Aorta (tissue), 5 donors: ENCODE results near the gene CWC22. TPM values are rescaled to one million over a fixed set of nuclear protein-coding genes. Genes with fewer than 3 reads are reported as not detected.
"Not testable (repeated sequence)": the region's sequence is repeated elsewhere in the genome, so short reads cannot be mapped to it uniquely, and the experiment has no call there.

ENCODE experiments used
- ATAC-seq: fragments of 200-7000 bp; cut with Tn5 transposase; one replicate; pipeline ENCODE4 v1.9.1; 2022; ENCODE audit warnings: moderate library complexity; ENCODE audit not compliant: low FRiP score
- DNase-seq, 2 donors: peaks; one replicate each; pipeline ENCODE4 v3.0.0-alpha.2; 2020
- H3K27ac ChIP-seq, 2 donors: one replicate each; pipeline ENCODE4 v1.5.1; 2013; ENCODE audit warnings: low read length in 2 of 2, mild to moderate bottlenecking in 2 of 2, moderate library complexity in 2 of 2, control low read depth in 1 of 2, inconsistent platforms in 1 of 2, low read depth in 1 of 2
- H3K27me3 ChIP-seq, 2 donors: one replicate each; pipeline ENCODE4 v1.6.1; 2013; ENCODE audit warnings: control low read depth in 1 of 2, low read length in 1 of 2, mild to moderate bottlenecking in 1 of 2, moderate library complexity in 1 of 2; ENCODE audit not compliant: insufficient read depth in 2 of 2, control insufficient read depth in 1 of 2
- H3K36me3 ChIP-seq, 2 donors: one replicate each; pipeline ENCODE4 v1.6.1; 2013; ENCODE audit warnings: control low read depth in 1 of 2, low read length in 1 of 2, mild to moderate bottlenecking in 1 of 2; ENCODE audit not compliant: insufficient read depth in 2 of 2, control insufficient read depth in 1 of 2
- H3K4me1 ChIP-seq, 2 donors: one replicate each; pipeline ENCODE4 v1.6.1; 2013; ENCODE audit warnings: low read length in 2 of 2, control low read depth in 1 of 2, mild to moderate bottlenecking in 1 of 2, moderate library complexity in 1 of 2; ENCODE audit not compliant: insufficient read depth in 2 of 2, control insufficient read depth in 1 of 2
- H3K4me3 ChIP-seq, 2 donors: one replicate each; pipeline ENCODE4 v1.5.1; 2013; ENCODE audit warnings: low read length in 2 of 2, control low read depth in 1 of 2, mild to moderate bottlenecking in 1 of 2
- H3K9me3 ChIP-seq: one replicate; pipeline ENCODE4 v1.6.1; 2013; ENCODE audit warnings: mild to moderate bottlenecking, low read length; ENCODE audit not compliant: control insufficient read depth
- WGBS, 2 donors: extraction: QIAGEN DNeasy Blood & Tissue Kit; methylation state at CpG; one replicate each; pipeline ENCODE4 v1.1.7; 2013; 5-methylcytosine and 5-hydroxymethylcytosine counted together
- intact Hi-C, 2 donors: fragments of 100-400 bp; cut with DNase I; formaldehyde crosslinking; loops; one replicate each; pipeline versions ENCODE4 v1.14.2 to v1.15.0; 2022
- polyA plus RNA-seq, 2 donors: library from polyadenylated mRNA; stranded (reverse); fragments of 200-250 nt; gene quantifications; one replicate each; pipeline ENCODE4 v1.2.3, GENCODE V29; 2013
- total RNA-seq, 2 donors: library from RNA; stranded (reverse); fragmentation: NEBNext Ultra II Directional; extraction: Animal tissue kit (Norgen Biotek cat#: 25700); gene quantifications; one replicate each; pipeline ENCODE4 v1.2.1, GENCODE V29; 2021
- donor health status: healthy with polysubstance abuse.
- donor health status: Bipolar disorder and iron deficiency.
- donor health status: DM: no; HTN: no; CAD: no.
- donor health status: DM: no; HTN: no; CAD: no.
- donor health status: DM: yes; HTN: yes; CAD: no.

Gene CWC22
- total and polyA plus RNA-seq, 4 donors = 12.8 to 22.0 (median 16.8) TPM

GRCh38 chr2:180006231-180006630 lies 866 bp downstream of the CWC22 start:
- Histone ChIP-seq H3K27ac (no peak overlapping the region), H3K4me1 (peaks cover 3 to 10% of the 10 kb centered on the region in 2 donors), H3K9me3 (no peaks in the 10 kb centered on the region), H3K27me3 (no peaks in the 10 kb centered on the region), H3K36me3 (no peaks in the 10 kb centered on the region), H3K4me3 (peak overlapping the region; percentile 82 to 96)
- 14 to 18% methylated on average over 7 of the region's 7 CpGs for WGBS, 2 donors
- ATAC-seq = no peak
- intact Hi-C loops = no loop called here
- DNase-seq = no peak

DNA sequence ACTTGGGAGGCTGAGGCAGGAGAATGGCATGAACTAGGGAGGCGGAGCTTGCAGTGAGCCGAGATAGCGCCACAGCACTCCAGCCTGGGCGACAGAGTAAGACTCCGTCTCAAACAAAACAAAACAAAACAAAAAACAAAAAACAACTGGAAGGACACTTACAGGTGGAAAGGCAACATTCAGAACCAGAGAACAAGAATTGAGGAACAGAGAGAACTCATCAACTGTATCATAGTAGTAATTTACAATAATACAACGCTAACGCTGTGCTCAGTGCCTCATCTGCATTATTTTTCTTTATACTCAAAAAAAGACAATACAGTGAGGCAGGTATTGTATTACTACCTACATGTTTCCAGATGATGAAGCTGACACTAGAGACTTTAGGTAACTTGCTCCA lies 1.6 kb downstream of the CWC22 start:
- H3K36me3 ChIP-seq, H3K27ac ChIP-seq, H3K9me3 ChIP-seq, DNase-seq, intact Hi-C loops, ATAC-seq, H3K4me1 ChIP-seq, H3K27me3 ChIP-seq: not testable (repeated sequence)
- WGBS, 2 donors = 95 to 96% methylated on average over 7 of the region's 7 CpGs
- H3K4me3 ChIP-seq = peak overlapping the region in 1 of 2 donors; percentile 82

DNA sequence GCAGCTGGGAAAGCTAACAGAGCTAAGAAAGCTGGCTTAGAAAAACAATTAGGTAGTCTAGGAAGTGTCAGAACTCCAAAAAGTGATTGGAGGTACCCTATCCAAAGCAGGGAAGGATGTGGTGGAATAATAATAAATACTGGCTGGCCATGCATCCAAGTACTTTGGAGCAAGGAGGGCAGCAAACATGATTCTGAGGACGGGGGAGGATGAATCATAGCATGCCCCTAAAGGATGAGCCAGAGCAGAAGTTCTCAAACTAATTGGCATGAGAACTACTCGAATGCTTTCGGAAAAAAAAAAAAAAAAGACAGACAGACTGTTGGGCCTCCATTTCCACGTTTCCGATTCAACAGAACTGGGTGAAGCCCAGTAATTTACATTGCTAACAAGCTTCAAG lies 2.4 kb downstream of the CWC22 start:
- 90 to 94% methylated on average over 5 of the region's 5 CpGs for WGBS, 2 donors
- no peak overlapping the region for H3K4me3 ChIP-seq
- ATAC-seq (no peak), DNase-seq (no peak)
- H3K27ac ChIP-seq = no peak overlapping the region
- no peaks in the 10 kb centered on the region for H3K36me3 ChIP-seq
- H3K4me1 ChIP-seq = peaks cover 3 to 10% of the 10 kb centered on the region in 2 donors
- intact Hi-C loops = no loop called here
- no peaks in the 10 kb centered on the region for H3K27me3 ChIP-seq
- no peaks in the 10 kb centered on the region for H3K9me3 ChIP-seq

- H3K4me3 ChIP-seq = no peak overlapping the region
- 85 to 90% methylated on average over 2 of the region's 2 CpGs for WGBS, 2 donors
- H3K36me3 ChIP-seq = no peaks in the 10 kb centered on the region
- DNase-seq = no peak
- H3K9me3 ChIP-seq = no peaks in the 10 kb centered on the region
- H3K27me3 ChIP-seq = no peaks in the 10 kb centered on the region
- no peak for ATAC-seq
- peaks cover 3 to 10% of the 10 kb centered on the region in 2 donors for H3K4me1 ChIP-seq
- intact Hi-C loops = no loop called here
- H3K27ac ChIP-seq = no peak overlapping the region
Measured at GRCh38 chr2:180003559-180003958, 3.5 kb downstream of the CWC22 start.

DNA sequence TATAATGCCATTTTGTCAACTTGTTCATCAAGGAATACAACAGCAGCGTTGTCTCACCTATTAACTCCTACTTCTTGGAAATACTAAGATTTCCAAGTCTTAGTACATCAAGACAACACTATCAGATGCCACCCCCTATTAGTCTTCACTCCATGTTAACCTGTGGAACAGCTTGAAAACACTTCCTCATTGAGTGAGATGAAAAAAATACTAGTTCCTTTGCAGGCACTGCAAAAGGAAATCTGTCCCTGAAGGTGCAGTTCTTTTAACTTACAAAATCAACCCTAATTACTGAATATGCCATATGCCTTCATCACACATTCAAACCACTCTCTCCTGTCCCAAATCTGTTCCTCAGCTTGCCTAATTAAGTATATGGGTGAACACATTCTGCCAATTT lies 4.0 kb downstream of the CWC22 start:
- 95 to 100% methylated on average over 1 of the region's 1 CpG for WGBS, 2 donors
- intact Hi-C loops = no loop called here
- H3K36me3 ChIP-seq = no peaks in the 10 kb centered on the region
- no peak overlapping the region for H3K4me3 ChIP-seq
- H3K4me1 ChIP-seq = peaks cover 3 to 10% of the 10 kb centered on the region in 2 donors
- no peak overlapping the region for H3K27ac ChIP-seq
- no peak for ATAC-seq
- H3K27me3 ChIP-seq = no peaks in the 10 kb centered on the region
- DNase-seq = no peak
- H3K9me3 ChIP-seq = no peaks in the 10 kb centered on the region

DNA sequence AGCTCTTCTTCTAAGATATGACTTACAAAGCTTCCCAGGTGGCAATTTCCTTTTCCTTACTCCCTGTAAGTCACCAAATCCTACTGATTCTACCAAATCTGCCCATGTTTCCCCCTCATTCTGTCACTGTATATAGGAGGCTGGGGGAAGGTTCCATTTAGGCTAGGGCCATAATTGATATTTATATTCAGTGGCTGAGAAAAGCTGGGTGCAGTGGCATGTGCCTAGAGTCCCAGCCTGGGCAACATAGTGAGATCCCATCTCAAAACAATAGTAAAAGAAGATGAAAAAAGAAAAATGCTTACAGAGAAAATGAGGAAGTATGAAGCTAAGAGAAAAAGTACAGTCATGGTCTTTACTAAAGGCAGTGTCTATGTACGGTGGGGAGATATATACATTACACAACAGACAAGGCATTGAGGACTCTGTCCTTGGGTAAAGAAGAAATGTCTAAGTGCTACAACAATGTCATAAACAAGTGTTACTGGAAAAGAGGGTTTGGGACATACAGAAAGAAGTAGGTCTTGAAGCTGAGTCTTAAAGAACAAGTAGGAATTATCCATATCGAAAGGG lies 4.8 kb downstream of the CWC22 start:
- DNase-seq (no peak), ATAC-seq (no peak)
- 91 to 93% methylated on average over 2 of the region's 2 CpGs for WGBS, 2 donors
- Histone ChIP-seq H3K36me3 (no peaks in the 10 kb centered on the region), H3K4me1 (peaks cover 3 to 10% of the 10 kb centered on the region in 2 donors), H3K27me3 (no peaks in the 10 kb centered on the region), H3K9me3 (no peaks in the 10 kb centered on the region), H3K27ac (no peak overlapping the region), H3K4me3 (no peak overlapping the region)
- intact Hi-C loops = no loop called here

- H3K27me3 ChIP-seq = no peaks in the 10 kb centered on the region
- intact Hi-C loops = no loop called here
- no peak overlapping the region for H3K27ac ChIP-seq
- WGBS, 2 donors = 95 to 98% methylated on average over 1 of the region's 1 CpG
- no peaks in the 10 kb centered on the region for H3K9me3 ChIP-seq
- DNase-seq = no peak
- no peak overlapping the region for H3K4me3 ChIP-seq
- ATAC-seq = no peak
- peaks cover 3 to 10% of the 10 kb centered on the region in 2 donors for H3K4me1 ChIP-seq
- H3K36me3 ChIP-seq = no peaks in the 10 kb centered on the region
Measured at GRCh38 chr2:180001726-180002125, 5.4 kb downstream of the CWC22 start.

- DNase-seq (no peak), ATAC-seq (no peak)
- Histone ChIP-seq H3K27me3 (no peaks in the 10 kb centered on the region), H3K4me1 (peaks cover 0 to 4% of the 10 kb centered on the region in 2 donors), H3K36me3 (no peaks in the 10 kb centered on the region), H3K9me3 (no peaks in the 10 kb centered on the region), H3K4me3 (no peak overlapping the region), H3K27ac (no peak overlapping the region)
- intact Hi-C loops = no loop called here
Measured at GRCh38 chr2:180000434-180000833, 6.7 kb downstream of the CWC22 start.

GRCh38 chr2:179999000-179999399 lies 8.1 kb downstream of the CWC22 start:
- no peak for DNase-seq
- no peak for ATAC-seq
- no peaks in the 10 kb centered on the region for H3K36me3 ChIP-seq
- H3K27me3 ChIP-seq = no peaks in the 10 kb centered on the region
- H3K4me3 ChIP-seq = no peak overlapping the region
- no peaks in the 10 kb centered on the region for H3K9me3 ChIP-seq
- peaks cover 0 to 4% of the 10 kb centered on the region in 2 donors for H3K4me1 ChIP-seq
- WGBS, 2 donors = 95 to 96% methylated on average over 4 of the region's 4 CpGs
- intact Hi-C loops = no loop called here
- no peak overlapping the region for H3K27ac ChIP-seq
